H1 (cell line): ENCODE measurements around the gene MTTP. TPM values are rescaled to one million over a fixed set of nuclear protein-coding genes. Genes with fewer than 3 reads are reported as not detected.

Experiments used
- JUN ChIP-seq: IDR thresholded peaks from 2 replicates; pipeline ENCODE4 v1.6.1; 2011; ENCODE audit warnings: low read depth, mild to moderate bottlenecking, improper control_type of control experiment, low read length
- RBBP5 ChIP-seq: IDR thresholded peaks from 2 replicates; pipeline ENCODE4 v1.7.1; 2012; ENCODE audit warnings: low read depth, mild to moderate bottlenecking, inconsistent platforms, low read length, moderate library complexity, borderline replicate concordance
- RNF2 ChIP-seq: fragments of 200-900, 300-1000 bp; sonication (generic); IDR thresholded peaks from 2 replicates; pipeline ENCODE4 v1.7.1; 2016; ENCODE audit warnings: borderline replicate concordance, low read depth, mild to moderate bottlenecking, antibody characterized with exemption, low read length; ENCODE audit not compliant: poor library complexity, severe bottlenecking; ENCODE audit errors: missing control alignments
- SIRT6 ChIP-seq: IDR thresholded peaks from one replicate; pipeline ENCODE4 v1.7.1; 2012; ENCODE audit warnings: low read length, inconsistent platforms
- SP4 ChIP-seq: IDR thresholded peaks from 2 replicates; pipeline ENCODE4 v1.6.1; 2012; ENCODE audit warnings: low read length, inconsistent platforms
- YY1 ChIP-seq: IDR thresholded peaks from 2 replicates; pipeline ENCODE4 v1.6.1; 2011; ENCODE audit warnings: low read depth, mild to moderate bottlenecking, low read length
- polyA plus RNA-seq, 7 experiments: library from polyadenylated mRNA; depleted of rRNA in 3 of 7; stranded (reverse) in 5 of 7; unstranded in 2 of 7; fragments of >200 nt in 5 of 7; fragments of 200-250 nt in 2 of 7; gene quantifications; 1 replicate in 5 of 7; 2 replicates in 1 of 7; 4 replicates in 1 of 7; pipeline versions ENCODE4 v1.2.1 to v1.2.3, GENCODE V29; 2011 to 2013; ENCODE audit warnings: missing spikeins in 2 of 7, mixed read lengths in 2 of 7
- total RNA-seq: library from RNA; stranded (reverse); fragmentation: NEBNext Ultra II Directional; extraction: Animal tissue kit (Norgen Biotek cat#: 25700); gene quantifications from 2 replicates; pipeline ENCODE4 v1.2.1, GENCODE V29; 2021

Gene MTTP
- total and polyA plus RNA-seq, 2 of the 8 experiments (the other 6 are each of a cell fraction or from before 2014, with no cell fraction given), result 0.12 to 0.26 TPM

- TF ChIP-seq YY1 (no peak), JUN (no peak), RNF2 (no peak), SIRT6 (no peak), RBBP5 (no peak), SP4 (no peak)
- TF ChIP-seq, all 59 proteins: peak for 0
Measured at GRCh38 chr4:99529228-99529627, 45.4 kb upstream of the MTTP start (continued).
